GM21529 (cell line): ENCODE results near the gene AGXT2.
A peak's percentile ranks its signal among the peaks of the same experiment; 100 is the strongest.

Experiments used
- ATAC-seq: cut with Tn5 transposase; IDR thresholded peaks from one replicate; pipeline ENCODE4 v1.9.1; 2021; ENCODE audit not compliant: unreplicated experiment

AGXT2 gene

GRCh38 chr5:35047785-35048404 lies at the start of gene AGXT2:
Gene AGXT2 (minus strand): TSS chr5:35047949. CDS start chr5:35047892, 57 bp downstream.
- no peak for ATAC-seq

- ATAC-seq = no peak
Observed at GRCh38 chr5:35096932-35097331, 49.2 kb upstream of the AGXT2 start.

- no peak for ATAC-seq
Observed at GRCh38 chr5:35096216-35096615, 48.5 kb upstream of the AGXT2 start.

GRCh38 chr5:35095366-35095765 lies 47.6 kb upstream of the AGXT2 start:
- no peak for ATAC-seq

GRCh38 chr5:35094948-35095347 lies 47.2 kb upstream of the AGXT2 start:
- ATAC-seq = no peak

GRCh38 chr5:35092703-35093102 lies 45.0 kb upstream of the AGXT2 start:
- no peak for ATAC-seq

GRCh38 chr5:35091704-35092103 lies 44.0 kb upstream of the AGXT2 start:
- ATAC-seq = no peak

GRCh38 chr5:35089334-35090314 lies 41.9 kb upstream of the AGXT2 start:
- no peak for ATAC-seq

GRCh38 chr5:35087991-35088390 lies 40.2 kb upstream of the AGXT2 start:
- no peak for ATAC-seq

- no peak for ATAC-seq
Observed at GRCh38 chr5:35083150-35083549, 35.4 kb upstream of the AGXT2 start.

GRCh38 chr5:35082530-35082929 lies 34.8 kb upstream of the AGXT2 start:
- ATAC-seq = no peak

GRCh38 chr5:35081134-35081533 lies 33.4 kb upstream of the AGXT2 start:
- no peak for ATAC-seq

- ATAC-seq = no peak
Observed at GRCh38 chr5:35073160-35073559, 25.4 kb upstream of the AGXT2 start.

- no peak for ATAC-seq
Observed at GRCh38 chr5:35069188-35069587, 21.4 kb upstream of the AGXT2 start.

- ATAC-seq = no peak
Observed at GRCh38 chr5:35067985-35068384, 20.2 kb upstream of the AGXT2 start.

- peak; percentile 76 for ATAC-seq
Observed at GRCh38 chr5:35066260-35066795, 18.6 kb upstream of the AGXT2 start.

GRCh38 chr5:35063414-35063813 lies 15.7 kb upstream of the AGXT2 start:
- no peak for ATAC-seq

- ATAC-seq = no peak
Observed at GRCh38 chr5:35061211-35061770, 13.5 kb upstream of the AGXT2 start.

- no peak for ATAC-seq
Observed at GRCh38 chr5:35060236-35060635, 12.5 kb upstream of the AGXT2 start.

- ATAC-seq = no peak
Observed at GRCh38 chr5:35059251-35059650, 11.5 kb upstream of the AGXT2 start.

- peak; percentile 86 for ATAC-seq
Observed at GRCh38 chr5:35058374-35058788, 10.6 kb upstream of the AGXT2 start.

- ATAC-seq = no peak
Observed at GRCh38 chr5:35056686-35057085, 8.9 kb upstream of the AGXT2 start.
